HG03135 (cell line): ENCODE measurements around the gene CTAGE4.
"Not testable (repeated sequence)": the region's sequence is repeated elsewhere in the genome, so short reads cannot be mapped to it uniquely, and the experiment has no call there.

ENCODE experiments used
- ATAC-seq: cut with Tn5 transposase; IDR thresholded peaks from one replicate; pipeline ENCODE4 v1.9.1; 2021; ENCODE audit warnings: mild to moderate bottlenecking, moderate library complexity; ENCODE audit not compliant: unreplicated experiment

CTAGE4 gene, protein sequence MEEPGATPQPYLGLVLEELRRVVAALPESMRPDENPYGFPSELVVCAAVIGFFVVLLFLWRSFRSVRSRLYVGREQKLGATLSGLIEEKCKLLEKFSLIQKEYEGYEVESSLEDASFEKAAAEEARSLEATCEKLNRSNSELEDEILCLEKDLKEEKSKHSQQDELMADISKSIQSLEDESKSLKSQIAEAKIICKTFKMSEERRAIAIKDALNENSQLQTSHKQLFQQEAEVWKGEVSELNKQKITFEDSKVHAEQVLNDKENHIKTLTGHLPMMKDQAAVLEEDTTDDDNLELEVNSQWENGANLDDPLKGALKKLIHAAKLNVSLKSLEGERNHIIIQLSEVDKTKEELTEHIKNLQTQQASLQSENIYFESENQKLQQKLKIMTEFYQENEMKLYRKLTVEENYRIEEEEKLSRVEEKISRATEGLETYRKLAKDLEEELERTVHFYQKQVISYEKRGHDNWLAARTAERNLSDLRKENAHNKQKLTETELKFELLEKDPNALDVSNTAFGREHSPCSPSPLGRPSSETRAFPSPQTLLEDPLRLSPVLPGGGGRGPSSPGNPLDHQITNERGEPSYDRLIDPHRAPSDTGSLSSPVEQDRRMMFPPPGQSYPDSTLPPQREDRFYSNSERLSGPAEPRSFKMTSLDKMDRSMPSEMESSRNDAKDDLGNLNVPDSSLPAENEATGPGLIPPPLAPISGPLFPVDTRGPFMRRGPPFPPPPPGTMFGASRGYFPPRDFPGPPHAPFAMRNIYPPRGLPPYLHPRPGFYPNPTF

DNA sequence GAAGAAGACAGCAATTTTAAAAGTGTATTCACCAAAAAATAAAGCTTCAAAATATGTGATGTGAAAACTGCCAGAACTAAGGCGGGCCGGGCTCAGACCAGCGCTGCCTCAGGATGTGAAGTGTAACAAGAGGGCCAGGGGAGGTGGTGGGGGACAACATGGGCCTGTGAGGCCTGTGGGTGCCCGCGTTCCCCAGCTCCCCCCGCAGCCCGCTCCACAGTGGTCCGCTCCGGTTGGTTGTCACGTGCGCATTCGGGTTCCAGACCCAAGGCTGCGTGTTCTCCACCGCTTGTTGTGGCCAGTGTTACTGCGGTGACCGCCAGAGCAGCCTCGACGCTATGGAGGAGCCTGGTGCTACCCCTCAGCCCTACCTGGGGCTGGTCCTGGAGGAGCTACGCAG, at the start of gene CTAGE4:
Gene CTAGE4 (plus strand): TSS at position 301 of the 400 bp plus-strand sequence. CDS start 38 bp downstream, at position 339.
- ATAC-seq: not testable (repeated sequence)

DNA sequence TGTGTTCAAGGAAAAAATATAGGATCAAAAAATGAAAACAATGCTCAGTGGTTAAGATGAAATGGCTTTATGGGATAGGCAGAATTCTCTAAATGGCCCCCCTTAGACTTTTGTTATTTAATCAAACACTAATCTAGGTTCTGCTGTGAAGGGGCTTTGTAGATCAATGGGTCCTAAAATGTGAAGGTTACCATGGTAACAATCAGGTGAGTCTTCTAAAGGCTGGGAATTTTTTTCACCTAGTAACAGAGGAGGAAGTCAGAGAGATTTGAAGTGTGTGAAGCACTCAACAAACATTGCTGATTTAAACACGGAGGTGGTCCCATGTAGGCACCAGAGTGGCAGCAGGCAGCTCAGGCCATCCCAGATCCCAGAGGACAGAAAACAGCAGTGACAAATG, 49.1 kb upstream of the CTAGE4 start:
- ATAC-seq: no peak

DNA sequence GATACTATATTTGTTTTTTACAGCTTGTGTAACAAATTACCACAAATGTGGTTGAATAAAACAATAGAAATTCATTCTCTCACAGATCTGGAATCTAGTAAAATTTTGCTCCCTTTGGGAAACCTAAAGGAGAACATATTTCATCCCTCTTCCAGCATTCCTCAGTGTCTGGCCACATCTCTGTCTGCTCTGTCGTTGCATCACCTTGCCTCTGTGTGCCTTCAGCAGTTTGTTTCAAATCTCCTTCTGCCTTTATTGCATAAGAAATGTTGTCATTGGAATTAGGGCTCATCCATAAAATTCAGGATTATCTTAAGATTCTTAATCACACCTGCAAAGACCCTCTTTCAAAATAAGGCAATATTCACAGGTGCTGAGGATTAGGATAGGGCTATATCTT, 45.8 kb upstream of the CTAGE4 start:
- no peak for ATAC-seq

DNA sequence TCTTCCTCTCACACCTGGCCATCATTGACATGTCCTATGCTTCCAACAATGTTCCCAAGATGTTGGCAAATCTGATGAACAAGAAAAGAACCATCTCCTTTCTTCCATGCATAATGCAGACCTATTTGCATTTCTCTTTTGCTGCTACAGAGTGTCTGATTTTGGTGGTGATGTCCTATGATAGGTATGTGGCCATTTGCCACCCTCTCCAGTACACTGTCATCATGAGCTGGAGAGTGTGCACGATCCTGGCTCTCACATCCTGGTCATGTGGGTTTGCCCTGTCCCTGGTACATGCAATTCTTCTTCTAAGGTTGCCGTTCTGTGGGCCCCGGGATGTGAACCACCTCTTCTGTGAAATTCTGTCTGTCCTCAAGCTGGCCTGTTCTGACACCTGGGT, 41.1 kb upstream of the CTAGE4 start:
- no peak for ATAC-seq

DNA sequence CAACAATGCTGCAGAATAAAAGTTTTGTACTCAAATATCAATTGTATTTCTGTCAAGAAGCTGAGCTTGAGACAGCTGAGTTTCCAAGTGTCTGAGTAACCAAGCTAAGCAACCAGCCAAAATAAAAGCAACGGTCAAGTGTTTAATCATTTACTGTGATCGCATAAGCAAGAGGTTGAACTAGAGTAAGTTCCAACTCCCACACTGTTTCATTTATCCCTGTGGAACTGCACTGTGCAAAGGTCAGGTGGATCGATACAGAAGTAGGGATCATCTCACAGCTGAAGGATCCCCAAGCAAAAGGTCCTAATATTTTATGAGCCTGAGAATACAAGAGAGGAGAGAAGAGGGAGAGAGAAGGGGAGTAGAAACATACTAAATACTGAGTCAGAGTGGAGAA, 38.8 kb upstream of the CTAGE4 start:
- ATAC-seq: no peak

DNA sequence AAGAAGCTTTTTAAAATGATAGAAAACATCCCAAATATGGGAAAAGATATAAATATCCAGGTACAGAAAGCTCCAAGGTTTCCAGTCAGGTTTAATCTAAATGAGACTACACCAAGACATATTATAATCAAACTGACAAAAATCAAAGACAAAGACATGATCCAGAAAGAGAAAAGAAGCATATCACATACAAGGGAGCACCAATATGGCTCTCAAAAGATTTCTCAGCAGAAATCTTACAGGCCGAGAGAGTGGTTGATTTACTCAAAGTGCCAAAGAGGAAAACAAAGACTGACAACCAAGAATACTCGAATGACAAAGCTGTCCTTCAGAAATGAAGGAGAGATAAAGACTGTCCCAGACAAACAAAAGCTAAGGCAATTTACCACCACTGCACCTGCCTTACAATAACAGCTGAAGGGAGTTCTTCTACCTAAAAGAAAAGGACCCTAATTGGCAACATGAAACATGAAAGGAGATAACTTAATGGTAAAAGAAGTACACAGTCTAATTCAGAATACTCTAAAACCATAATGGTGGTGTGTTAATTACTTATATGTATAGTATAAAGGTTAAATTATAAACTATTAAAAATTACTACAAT, 34.9 kb upstream of the CTAGE4 start:
- no peak for ATAC-seq

DNA sequence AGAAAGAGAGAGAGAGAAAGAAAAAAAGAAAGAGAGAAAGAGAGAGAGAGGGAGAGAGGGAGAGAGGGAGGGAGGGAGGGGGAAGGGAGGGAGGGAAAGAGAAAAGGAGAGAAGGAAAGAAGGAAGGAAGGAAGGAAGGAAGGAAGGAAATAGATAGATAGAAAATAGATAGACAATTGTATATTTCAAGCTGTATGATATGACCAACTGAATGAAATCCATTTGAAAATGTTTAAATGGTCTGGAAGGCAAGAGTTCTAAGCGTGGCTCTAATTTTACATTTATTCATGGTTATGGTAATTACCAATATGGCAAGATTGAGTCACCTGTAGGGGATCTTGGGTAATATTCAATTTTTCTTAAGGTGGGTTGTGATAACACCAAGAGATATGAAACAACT, 24.4 kb upstream of the CTAGE4 start:
- no peak for ATAC-seq

DNA sequence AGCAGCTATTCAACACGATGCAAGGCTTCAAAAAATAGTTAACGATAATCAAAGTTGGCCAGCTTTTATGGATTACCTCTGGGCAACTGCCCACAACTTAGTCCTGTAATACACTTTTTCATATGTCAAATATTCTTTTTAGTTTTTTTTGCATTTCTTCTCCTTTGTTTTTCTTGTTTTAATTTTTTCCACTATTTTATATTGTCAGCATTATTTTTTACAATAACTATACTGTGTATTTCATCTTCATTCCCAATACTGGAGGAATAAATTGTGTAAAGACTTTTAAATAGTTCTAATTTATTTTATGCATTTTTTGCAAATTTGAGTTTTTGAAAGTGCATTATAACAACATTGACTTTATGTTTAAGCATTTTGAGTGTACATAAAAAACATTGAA, 18.5 kb upstream of the CTAGE4 start:
- no peak for ATAC-seq

DNA sequence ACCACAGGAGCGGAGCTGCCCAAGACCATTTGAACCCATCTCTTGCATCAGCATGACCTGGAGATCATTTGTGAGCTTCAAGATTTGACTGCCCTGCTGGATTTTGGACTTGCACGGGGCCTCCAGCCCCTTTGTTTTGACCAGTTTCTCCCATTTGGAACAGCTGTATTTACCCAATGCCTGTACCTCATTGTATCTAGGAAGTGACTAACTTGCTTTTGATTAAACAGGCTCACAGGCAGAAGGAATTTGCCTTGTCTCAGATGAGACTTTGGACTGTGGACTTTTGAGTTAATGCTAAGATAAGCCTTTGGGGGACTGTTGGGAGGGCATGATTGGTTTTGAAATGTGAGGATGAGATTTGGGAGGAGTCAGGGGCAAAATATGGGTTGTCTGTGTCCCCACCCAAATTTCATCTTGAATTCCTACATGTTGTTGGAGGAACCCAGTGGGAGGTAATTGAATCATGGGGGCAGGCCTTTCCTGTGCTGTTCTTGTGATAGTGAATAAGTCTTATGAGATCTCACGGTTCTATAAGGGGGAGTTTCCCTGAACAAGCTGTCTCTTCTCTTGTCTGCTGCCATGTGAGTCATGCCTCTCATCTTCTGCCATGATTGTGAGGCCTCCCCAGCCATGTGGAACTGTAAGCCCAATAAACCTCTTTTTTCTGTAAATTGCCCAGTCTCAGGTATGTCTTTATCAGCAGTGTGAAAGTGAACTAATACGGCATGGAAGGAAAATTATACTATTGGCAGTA, 11.5 kb upstream of the CTAGE4 start:
- ATAC-seq: not testable (repeated sequence)

DNA sequence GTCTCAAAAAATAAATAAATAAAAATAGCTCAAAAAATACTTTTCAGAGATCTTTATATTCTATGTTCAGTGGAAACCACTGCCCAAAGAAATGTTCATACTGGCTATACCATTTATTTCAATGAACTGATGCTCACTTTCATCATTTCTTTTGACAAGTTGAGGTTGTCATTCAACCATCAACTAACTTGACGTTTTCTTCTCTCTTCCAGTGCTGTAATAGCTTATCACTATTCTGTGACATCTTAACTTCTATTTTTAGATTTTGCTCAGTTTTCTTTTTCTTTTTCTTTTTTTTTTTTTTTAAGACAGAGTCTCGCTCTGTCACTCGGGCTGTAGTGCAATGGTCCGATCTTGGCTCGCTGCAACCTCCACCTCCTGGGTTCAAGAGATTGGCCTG, 8.7 kb upstream of the CTAGE4 start:
- ATAC-seq: no peak

DNA sequence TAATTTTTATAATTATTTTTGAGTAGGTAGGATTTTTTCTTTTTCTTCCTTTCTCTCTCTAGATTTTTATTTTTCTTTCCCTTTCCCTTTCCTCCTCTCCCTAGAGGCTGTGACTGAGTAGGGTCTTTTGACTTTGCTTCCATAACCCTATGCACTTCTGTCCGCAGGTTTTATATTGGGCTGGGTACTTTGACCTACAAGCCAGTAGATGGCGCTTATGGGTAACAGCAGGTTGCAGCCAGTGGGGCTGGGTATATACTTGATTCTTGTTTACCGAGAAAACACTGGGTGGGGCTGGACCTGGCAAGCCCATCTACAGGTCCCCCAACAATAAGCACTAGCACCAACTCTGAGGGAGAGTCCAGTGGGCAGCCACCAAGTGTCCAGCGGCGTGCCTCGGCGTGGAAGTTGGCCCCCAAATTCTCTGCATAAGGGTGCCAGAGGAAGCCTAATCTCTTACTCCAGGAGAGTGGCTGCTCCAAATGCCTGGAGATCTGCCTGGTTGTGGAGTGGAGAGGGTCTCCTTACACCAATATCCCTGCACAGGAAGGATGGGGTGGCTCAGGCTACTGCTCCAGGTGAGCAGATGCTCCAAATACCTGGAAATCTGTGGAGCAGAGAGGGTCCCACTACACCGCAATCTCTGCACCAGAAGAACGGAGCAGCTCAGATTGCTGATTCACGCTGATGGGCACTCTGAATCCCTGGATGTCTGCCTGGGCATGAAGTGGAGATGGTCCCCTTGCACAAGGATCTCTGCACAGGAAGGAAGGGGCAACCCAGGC, 4.7 kb upstream of the CTAGE4 start:
- ATAC-seq: peak; percentile 97

DNA sequence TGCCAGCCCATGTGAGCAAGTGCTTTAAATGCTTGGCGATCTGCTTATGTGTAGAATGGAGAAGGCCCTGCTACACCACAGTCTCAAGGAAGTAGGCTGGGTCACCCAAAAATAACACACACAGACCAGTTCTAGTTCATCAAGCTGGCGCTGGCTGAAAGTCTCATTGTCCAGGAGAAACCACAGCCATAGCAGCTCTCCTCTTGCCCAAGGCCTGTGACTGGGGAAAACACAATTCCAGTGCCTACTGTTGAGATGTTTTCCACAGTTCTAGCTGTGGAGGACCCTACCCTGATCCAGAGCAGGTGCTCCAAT, 4.1 kb upstream of the CTAGE4 start:
- ATAC-seq: peak; percentile 23

DNA sequence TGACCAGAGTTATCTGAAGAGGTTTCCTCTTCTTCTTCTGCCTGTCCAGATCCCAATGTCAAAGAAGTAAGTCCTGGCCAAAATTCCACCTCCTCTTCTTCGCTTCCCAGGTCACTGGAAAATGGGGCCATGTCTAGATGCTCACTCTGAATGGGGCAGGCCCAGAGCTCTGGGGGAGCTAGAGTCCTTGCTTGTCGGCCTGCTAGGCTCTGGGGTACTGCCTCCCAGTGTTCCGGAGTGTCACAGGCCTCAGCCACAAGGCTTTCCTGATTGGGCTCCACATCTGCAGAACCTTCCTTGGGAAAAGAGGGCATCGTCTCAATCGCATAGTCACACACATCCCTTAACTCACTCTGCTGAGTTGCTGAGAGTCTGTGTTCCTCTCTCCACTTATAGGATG, 4.6 kb downstream of the CTAGE4 start:
- not testable (repeated sequence) for ATAC-seq

DNA sequence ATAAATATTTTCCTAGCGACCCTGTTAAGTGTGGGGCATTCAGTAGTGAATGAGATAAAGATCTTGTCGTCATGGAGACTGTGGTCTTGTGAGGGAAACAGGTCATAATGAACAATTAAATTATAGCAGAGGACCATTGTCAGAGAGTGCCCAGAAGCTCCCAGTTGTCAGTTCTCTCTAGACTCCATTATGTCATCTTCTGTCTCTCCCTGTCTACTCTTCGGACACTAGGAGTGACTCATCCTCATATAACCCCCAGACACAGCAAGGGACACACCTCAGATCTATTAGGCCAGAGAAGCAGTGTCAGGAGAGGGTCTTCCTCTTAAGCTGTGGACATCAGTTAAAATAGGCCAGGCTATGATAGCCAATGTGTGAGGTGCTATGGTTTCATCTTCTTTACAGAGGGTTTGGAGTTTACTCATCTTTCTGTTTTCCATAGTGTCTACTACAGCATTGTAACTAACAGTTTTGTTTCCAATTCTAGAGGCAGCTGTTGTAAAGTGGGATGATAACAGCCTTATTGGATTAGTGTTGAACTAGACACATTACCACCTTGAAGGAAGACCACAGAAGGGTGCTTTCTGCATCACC, 5.4 kb downstream of the CTAGE4 start:
- ATAC-seq: not testable (repeated sequence)

DNA sequence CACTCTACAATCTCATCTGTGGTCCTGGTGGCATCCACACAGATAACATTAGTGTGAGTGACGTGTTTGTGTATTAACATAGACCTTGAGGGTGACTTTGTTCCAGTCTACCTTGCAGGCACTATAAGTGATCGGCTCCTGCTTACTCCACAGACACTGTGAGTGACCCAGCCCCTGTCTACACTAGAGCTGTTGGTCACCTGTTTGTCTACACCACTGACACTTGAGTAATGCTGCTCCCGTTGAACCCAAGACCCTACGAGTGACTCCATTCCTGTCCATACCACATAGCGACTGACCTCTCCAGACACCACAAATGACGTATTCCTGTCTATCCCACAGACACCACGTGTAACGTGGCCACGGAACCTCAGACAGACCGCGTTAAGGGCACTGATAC, 10.5 kb downstream of the CTAGE4 start:
- ATAC-seq: not testable (repeated sequence)

DNA sequence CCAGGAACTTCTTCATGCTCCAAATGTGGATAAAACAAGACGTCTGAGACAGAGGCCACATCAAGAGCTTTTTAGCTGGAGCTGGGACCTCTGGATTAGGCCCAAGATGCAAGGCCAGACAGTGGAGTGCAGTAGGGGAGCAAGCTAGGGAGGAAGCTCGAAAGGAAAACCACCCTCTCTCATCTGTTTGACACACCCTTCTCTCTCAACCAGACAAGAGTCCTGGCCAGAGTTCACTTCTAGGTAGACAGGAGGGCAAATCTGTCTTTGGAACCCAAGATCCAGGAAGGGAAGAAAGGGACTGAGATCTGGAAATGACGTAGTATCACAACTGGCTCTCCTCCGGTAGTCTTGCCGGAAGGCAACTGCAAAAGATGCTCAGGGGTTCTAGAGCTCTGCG, 11.2 kb downstream of the CTAGE4 start:
- not testable (repeated sequence) for ATAC-seq

DNA sequence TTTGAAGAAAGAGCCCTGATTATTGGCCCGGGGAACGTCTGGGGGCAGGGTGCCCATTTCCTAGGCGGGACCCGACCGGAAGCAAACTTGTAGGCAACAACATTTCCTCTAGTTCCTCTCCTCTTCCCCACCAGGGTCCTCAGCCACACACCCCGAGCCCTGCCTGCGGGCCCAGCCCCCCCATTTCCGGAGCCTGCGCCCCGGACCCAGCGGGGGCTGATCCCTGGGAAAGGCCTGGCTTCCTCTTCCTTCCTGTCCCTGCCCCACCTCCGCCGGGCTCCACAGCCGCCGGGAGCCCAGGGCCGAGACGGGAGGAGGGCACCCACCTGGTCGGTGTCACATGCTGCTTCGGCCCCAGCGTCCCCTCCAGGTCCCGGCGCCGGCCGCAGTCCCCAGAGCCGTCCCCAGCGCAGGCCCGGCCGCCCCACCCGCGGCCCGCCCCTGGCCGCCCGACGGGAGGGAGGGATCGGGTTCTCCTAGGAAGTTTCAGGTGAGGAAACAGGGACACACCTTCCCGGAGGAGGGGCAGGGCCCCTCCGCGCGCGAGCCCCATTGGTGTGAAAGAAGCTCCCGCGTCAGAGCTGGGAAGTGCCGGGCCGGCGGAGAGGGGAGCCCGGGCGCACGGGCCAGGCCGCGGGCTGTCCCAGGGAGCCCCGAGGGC, 12.1 kb downstream of the CTAGE4 start, which contains the start of gene ARHGEF35:
Gene ARHGEF35 (minus strand): TSS at position 622 of the 661 bp plus-strand sequence. CDS start 7,450 bp downstream, outside the sequence.
- ATAC-seq: peak; percentile 62

DNA sequence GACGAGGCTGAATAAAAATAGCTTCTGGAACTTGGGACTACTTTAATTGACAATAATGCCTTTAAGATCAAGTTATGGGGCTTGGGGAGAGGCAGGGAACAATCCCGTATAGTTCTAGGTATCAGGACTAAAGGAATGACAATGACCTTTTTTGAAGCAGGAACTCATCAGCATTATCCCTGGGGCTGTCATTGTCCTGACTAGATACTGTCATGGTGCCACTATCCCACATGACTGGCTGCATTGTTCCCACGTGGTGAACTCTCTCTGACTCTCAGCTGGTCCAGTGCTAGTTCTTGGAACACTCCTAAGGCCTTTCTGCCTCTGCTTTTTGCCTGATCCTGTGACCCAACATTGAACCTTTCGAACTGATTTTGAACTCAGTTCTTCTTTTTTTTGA, 15.7 kb downstream of the CTAGE4 start:
- ATAC-seq: not testable (repeated sequence)

DNA sequence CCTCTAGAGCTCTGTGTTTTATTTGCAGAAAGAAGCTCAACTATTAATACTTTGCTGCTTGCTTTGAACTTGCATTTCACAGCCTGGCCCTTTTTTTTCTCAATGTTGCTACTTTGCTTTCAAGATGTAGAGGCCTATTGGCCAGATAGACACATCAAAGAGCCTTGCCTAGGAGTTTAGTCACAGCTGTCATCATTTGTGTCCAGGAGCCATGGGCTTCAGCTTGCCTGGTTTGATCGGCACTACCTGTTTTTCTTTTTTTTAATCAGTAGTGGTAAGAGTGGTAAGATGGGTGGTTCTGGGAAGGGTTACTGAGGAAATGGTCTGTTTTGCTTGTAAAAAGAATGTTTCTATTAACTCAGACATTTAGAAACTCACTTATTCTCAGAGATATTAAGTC, 18.7 kb downstream of the CTAGE4 start:
- ATAC-seq: not testable (repeated sequence)
